OCI-LY1 (cell line): ENCODE data around the gene ZFAND4.
A peak's percentile ranks its signal among the peaks of the same experiment; 100 is the strongest.

Experiments used
- H2AFZ ChIP-seq: fragments of 200-600 bp; sonication (generic), shearing (Covaris generic); 2 replicates; pipeline ENCODE4 v1.6.0; 2014; ENCODE audit warnings: antibody characterized with exemption, mild to moderate bottlenecking, low read length
- H3F3A ChIP-seq: fragments of 200-600 bp; sonication (generic), shearing (Covaris generic); 2 replicates; pipeline ENCODE4 v1.6.0; 2014; ENCODE audit warnings: mild to moderate bottlenecking, antibody characterized with exemption, low read length, moderate library complexity; ENCODE audit not compliant: insufficient read depth
- H3K27ac ChIP-seq: fragments of 200-600 bp; sonication (generic); 2 replicates; pipeline ENCODE4 v1.5.1; 2014; ENCODE audit warnings: low read length, mixed run types, mild to moderate bottlenecking, low read depth; ENCODE audit not compliant: poor library complexity, severe bottlenecking
- H3K27me3 ChIP-seq: fragments of 200-600 bp; sonication (generic); 2 replicates; pipeline ENCODE4 v1.6.0; 2014; ENCODE audit warnings: antibody characterized with exemption, mild to moderate bottlenecking, low read length, moderate library complexity; ENCODE audit not compliant: insufficient read depth
- H3K36me3 ChIP-seq: fragments of 200-600 bp; sonication (generic); 2 replicates; pipeline ENCODE4 v1.6.1; 2014; ENCODE audit warnings: mild to moderate bottlenecking, antibody characterized with exemption, low read length, moderate library complexity, mixed read lengths; ENCODE audit not compliant: insufficient read depth
- H3K4me1 ChIP-seq: fragments of 200-600 bp; sonication (generic); 2 replicates; pipeline ENCODE4 v1.5.1; 2014; ENCODE audit warnings: mild to moderate bottlenecking, low read length, moderate library complexity; ENCODE audit not compliant: insufficient read depth, severe bottlenecking
- H3K4me2 ChIP-seq: fragments of 200-600 bp; sonication (generic), shearing (Covaris generic); 2 replicates; pipeline ENCODE4 v1.6.1; 2014; ENCODE audit warnings: low read length
- H3K4me3 ChIP-seq: fragments of 200-600 bp; sonication (generic); 2 replicates; pipeline ENCODE4 v1.5.1; 2014; ENCODE audit warnings: low read length, low read depth, mild to moderate bottlenecking, mixed read lengths; ENCODE audit not compliant: poor library complexity, severe bottlenecking
- H3K79me2 ChIP-seq: fragments of 200-600 bp; shearing (Covaris generic); 2 replicates; pipeline ENCODE4 v1.6.1; 2016; ENCODE audit warnings: mixed run types, low read length, mixed read lengths; ENCODE audit not compliant: insufficient read depth
- H3K9ac ChIP-seq: fragments of 200-600 bp; sonication (generic), shearing (Covaris generic); 2 replicates; pipeline ENCODE4 v1.6.1; 2014; ENCODE audit warnings: mild to moderate bottlenecking, low read length, mixed read lengths
- H3K9me2 ChIP-seq: fragments of 200-600 bp; sonication (generic), shearing (Covaris generic); 2 replicates; pipeline ENCODE4 v1.6.1; 2014; ENCODE audit warnings: low read depth, mild to moderate bottlenecking, low read length, mixed read lengths
- H3K9me3 ChIP-seq: fragments of 200-600 bp; shearing (Covaris generic); 2 replicates; pipeline ENCODE4 v1.6.1; 2014; ENCODE audit warnings: low read length, mixed read lengths
- H4K20me1 ChIP-seq: fragments of 200-600 bp; sonication (generic), shearing (Covaris generic); 2 replicates; pipeline ENCODE4 v1.6.0; 2016; ENCODE audit warnings: mild to moderate bottlenecking, low read length; ENCODE audit not compliant: insufficient read depth
- EZH2 ChIP-seq: fragments of 200-600 bp; sonication (generic), shearing (Covaris generic); IDR thresholded peaks from 2 replicates; pipeline ENCODE4 v1.8.0; 2017; ENCODE audit warnings: borderline replicate concordance, mixed run types, mild to moderate bottlenecking, antibody characterized with exemption, low read length, moderate library complexity, mixed read lengths
- TF ChIP-seq, protein P1 (sequence below): fragments of 200-600 bp; sonication (generic), shearing (Covaris generic); IDR thresholded peaks from 2 replicates; pipeline ENCODE4 v1.5.1; 2017; ENCODE audit warnings: mild to moderate bottlenecking, antibody characterized with exemption, low read length, moderate library complexity, mixed read lengths

The ZFAND4 gene

DNA sequence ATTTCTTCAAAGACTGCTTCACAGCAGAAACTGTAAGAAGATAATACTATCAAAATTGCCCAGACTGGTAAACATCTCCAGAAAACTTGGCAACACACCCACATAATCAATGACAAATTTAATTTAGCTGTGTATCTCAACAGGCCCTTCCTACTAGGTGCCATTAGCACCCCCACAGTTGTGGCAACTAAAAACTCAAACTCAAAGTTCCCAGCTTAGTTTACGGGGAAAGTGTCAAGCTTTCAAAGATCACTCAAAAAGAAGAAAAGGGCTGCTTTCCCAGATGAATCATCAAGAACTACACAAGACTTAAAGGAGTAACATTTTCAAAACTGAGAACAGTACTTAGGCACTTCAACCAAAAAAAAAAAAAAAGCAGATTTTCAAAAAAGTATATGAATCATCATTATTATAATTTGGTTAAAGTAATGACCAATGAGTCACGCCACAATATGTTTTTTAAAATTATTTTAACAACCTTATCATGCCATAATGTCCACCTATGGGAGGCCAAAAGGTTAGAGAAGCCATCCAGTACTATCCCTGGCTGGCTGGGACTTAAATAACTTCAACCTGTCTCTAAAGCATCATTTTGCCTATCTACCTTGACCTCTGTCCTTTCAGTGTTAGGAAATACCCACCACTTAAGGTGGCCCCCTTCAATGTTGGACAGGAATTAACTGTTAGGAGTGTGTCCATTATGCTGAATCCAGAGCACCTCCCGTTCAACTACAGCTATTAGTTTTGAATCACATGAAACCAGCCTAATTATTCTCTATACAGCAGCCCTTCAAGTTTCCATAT is 90.8 kb downstream of the ZFAND4 start:
- Histone ChIP-seq H3K27me3 (no peaks in the 10 kb centered on the region), H3K9me2 (no peaks in the 10 kb centered on the region), H3K27ac (peak overlapping the region; percentile 82), H3K79me2 (peaks cover 35% of the 10 kb centered on the region), H3K36me3 (peaks cover 9% of the 10 kb centered on the region), H4K20me1 (no peaks in the 10 kb centered on the region), H3F3A (no peaks in the 10 kb centered on the region), H3K4me1 (peaks cover 43% of the 10 kb centered on the region), H3K9me3 (peaks cover 15% of the 10 kb centered on the region), H3K4me3 (no peak overlapping the region), H3K4me2 (peak overlapping the region; percentile 80; the same call in 1 of the 2 replicates), H2AFZ (no peak overlapping the region), H3K9ac (no peak overlapping the region; the same call in 1 of the 2 replicates)
- no peak for TF ChIP-seq EZH2
- TF ChIP-seq, protein P1, sequence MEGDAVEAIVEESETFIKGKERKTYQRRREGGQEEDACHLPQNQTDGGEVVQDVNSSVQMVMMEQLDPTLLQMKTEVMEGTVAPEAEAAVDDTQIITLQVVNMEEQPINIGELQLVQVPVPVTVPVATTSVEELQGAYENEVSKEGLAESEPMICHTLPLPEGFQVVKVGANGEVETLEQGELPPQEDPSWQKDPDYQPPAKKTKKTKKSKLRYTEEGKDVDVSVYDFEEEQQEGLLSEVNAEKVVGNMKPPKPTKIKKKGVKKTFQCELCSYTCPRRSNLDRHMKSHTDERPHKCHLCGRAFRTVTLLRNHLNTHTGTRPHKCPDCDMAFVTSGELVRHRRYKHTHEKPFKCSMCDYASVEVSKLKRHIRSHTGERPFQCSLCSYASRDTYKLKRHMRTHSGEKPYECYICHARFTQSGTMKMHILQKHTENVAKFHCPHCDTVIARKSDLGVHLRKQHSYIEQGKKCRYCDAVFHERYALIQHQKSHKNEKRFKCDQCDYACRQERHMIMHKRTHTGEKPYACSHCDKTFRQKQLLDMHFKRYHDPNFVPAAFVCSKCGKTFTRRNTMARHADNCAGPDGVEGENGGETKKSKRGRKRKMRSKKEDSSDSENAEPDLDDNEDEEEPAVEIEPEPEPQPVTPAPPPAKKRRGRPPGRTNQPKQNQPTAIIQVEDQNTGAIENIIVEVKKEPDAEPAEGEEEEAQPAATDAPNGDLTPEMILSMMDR: no peak

DNA sequence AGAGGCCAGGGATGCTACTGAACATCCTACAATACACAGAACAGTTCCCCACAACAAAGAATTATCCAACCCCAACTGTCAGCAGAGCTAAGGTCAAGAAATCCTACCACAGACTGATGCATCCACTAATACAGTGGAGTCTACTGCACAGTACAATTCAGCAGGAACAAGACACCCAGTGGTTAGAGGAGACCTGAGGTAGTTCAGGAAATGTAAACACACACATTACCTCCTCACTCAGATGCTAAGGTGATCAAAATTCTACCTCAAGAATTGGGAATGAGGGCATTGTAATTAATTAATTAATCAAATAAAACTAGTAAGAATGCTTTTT is 91.4 kb downstream of the ZFAND4 start:
- no peaks in the 10 kb centered on the region for H3K27me3 ChIP-seq
- peak overlapping the region; percentile 82 for H3K27ac ChIP-seq
- H3K4me1 ChIP-seq: peaks cover 43% of the 10 kb centered on the region
- TF ChIP-seq, protein P1: no peak
- no peak for TF ChIP-seq EZH2
- peak overlapping the region; percentile 53; the same call in 1 of the 2 replicates for H3K9ac ChIP-seq
- peaks cover 5% of the 10 kb centered on the region for H3K36me3 ChIP-seq
- H3K4me3 ChIP-seq: peak overlapping the region; percentile 62
- H3K9me3 ChIP-seq: peaks cover 9% of the 10 kb centered on the region
- H4K20me1 ChIP-seq: no peaks in the 10 kb centered on the region
- H3K4me2 ChIP-seq: peak overlapping the region; percentile 80
- peaks cover 31% of the 10 kb centered on the region for H3K79me2 ChIP-seq
- H2AFZ ChIP-seq: no peak overlapping the region
- no peaks in the 10 kb centered on the region for H3F3A ChIP-seq
- no peaks in the 10 kb centered on the region for H3K9me2 ChIP-seq

DNA sequence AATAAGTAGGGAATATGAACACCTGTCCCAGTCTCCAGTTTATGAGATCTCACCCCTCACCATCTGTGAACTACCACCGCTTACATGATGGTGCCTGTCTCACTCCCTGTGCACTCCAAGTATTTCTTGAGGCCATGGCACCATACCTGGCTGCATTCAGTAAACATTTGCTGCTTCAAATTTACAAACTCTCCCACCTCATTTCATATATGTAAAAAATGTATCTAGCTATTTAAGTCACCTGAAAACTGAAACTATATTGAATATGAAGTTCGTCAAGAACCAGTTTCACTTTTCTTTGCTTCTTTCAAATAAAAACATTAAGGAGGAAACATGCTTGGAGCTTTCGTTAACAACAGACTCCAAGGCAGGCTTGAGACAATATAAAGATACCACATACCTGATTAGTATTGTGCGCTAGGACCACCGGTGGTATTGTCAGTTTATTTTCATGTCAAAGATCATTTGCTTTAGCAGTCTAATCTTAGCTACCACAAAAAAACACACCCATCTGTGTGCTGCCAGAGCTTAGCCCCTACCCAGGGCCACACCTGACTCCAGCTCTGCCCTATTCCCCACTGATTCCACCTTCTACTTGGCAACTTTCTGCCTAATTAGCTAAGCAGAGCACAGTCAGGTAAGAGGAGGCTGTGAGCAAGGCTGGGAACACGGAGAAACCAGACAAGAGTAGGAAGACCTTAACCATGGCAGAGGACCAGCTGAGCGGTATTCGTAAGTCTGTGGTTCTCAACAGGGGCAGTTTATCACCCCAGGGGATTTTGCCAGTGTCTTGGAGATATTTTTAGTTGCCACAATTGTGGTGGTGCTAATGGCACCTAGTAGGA is 92.0 kb downstream of the ZFAND4 start:
- Histone ChIP-seq H3K9me3 (peaks cover 6% of the 10 kb centered on the region; the same call in 1 of the 2 replicates), H3K9me2 (no peaks in the 10 kb centered on the region), H3K4me3 (peak overlapping the region; percentile 62), H3K36me3 (no peaks in the 10 kb centered on the region), H3K4me2 (peak overlapping the region; percentile 80), H2AFZ (0 out of 2 replicates have a peak overlapping the region, but pooled peaks have one; percentile 46), H3K9ac (peak overlapping the region; percentile 53), H3K79me2 (peaks cover 28% of the 10 kb centered on the region), H3K4me1 (peaks cover 43% of the 10 kb centered on the region), H3K27ac (peak overlapping the region; percentile 82), H3F3A (no peaks in the 10 kb centered on the region), H4K20me1 (no peaks in the 10 kb centered on the region), H3K27me3 (no peaks in the 10 kb centered on the region)
- TF ChIP-seq EZH2: no peak
- TF ChIP-seq, protein P1: no peak
